ENCODE measurements around the gene HNRNPLL. TPM values are rescaled to one million over a fixed set of nuclear protein-coding genes. Genes with fewer than 3 reads are reported as not detected.

Gene HNRNPLL
- total RNA-seq: 10 to 100 TPM; 20.0 to 42.9 (median 21.9) TPM

- DNase-seq: peak; percentile 97 to 99
- H3K27ac ChIP-seq: peak within 1 kb of the TSS; percentile 94 to 98 (median 98)
- intact Hi-C loops (cut with DNase I; ENCODE audit: low total_unique reads): loop anchor here (2.0 to 5.0 kb wide), 6 partner anchors 64 to 226 kb away; partner anchors contain the start of genes ATL2, GALM and SRSF7
- TF ChIP-seq CTCF (IDR thresholded peaks at IDR 0.05 in 4 of 5, conservative IDR thresholded peaks at IDR 0.05 in 1 of 5) (no peak), POLR2A (IDR thresholded peaks at IDR 0.05) (peak; percentile 98)
- peak; percentile 86 to 88 for ATAC-seq
- peak within 1 kb of the TSS; percentile 80 to 93 (median 90) for H3K4me3 ChIP-seq
- no peaks in the 10 kb centered on the region for H3K36me3 ChIP-seq
- in situ Hi-C loops (cut with MboI; ENCODE audit: low sequenced_read_pairs in 4 of 4): loop anchor here in 2 of 4 donors (10.0 kb wide), 1 partner anchor 62 kb away; the partner anchor contains the start of gene GALM (in 2 of the 2)
- no peaks in the 10 kb centered on the region for H3K9me3 ChIP-seq
- no peaks in the 10 kb centered on the region for H3K27me3 ChIP-seq
- peaks cover 34 to 43% of the 10 kb centered on the region in 2 donors for H3K4me1 ChIP-seq
Measured at GRCh38 chr2:38602732-38603401, at the start of gene HNRNPLL. Gene HNRNPLL (minus strand): TSS chr2:38602928. CDS start chr2:38602626, 302 bp downstream.

DNA sequence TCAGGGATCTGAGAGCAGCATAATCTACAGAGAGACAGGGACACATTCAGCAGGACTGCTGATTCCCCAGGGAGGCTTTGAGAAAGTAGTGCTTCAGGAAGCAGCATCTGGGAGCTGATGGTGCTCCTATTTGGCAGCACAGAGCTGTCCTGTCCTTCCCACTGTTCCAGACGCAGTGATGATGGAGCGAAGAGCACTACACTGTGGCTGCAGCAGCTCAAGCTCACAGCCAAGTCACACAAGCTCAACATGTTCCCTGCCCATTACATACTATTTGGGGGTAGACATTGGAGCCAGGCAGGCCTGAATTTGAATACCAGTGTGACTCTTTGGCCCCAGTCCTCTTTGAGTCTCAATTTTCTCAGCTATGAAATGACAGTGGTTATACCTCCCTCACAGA lies 48.0 kb upstream of the HNRNPLL start:
- peaks cover 0 to 3% of the 10 kb centered on the region in 2 donors for H3K4me1 ChIP-seq
- no peak overlapping the region for H3K4me3 ChIP-seq
- H3K27ac ChIP-seq: peak overlapping the region in 1 of 4 donors; percentile 47
- intact Hi-C loops (cut with DNase I; ENCODE audit: low total_unique reads): no loop called here
- TF ChIP-seq CTCF (IDR thresholded peaks at IDR 0.05 in 4 of 5, conservative IDR thresholded peaks at IDR 0.05 in 1 of 5) (no peak), POLR2A (IDR thresholded peaks at IDR 0.05) (no peak)
- in situ Hi-C loops (cut with MboI; ENCODE audit: low sequenced_read_pairs in 4 of 4): no loop called here
- H3K9me3 ChIP-seq: no peaks in the 10 kb centered on the region
- DNase-seq: no peak
- no peaks in the 10 kb centered on the region for H3K36me3 ChIP-seq
- no peaks in the 10 kb centered on the region for H3K27me3 ChIP-seq
- peak in 1 of 2 donors; percentile 78 for ATAC-seq

GRCh38 chr2:38650012-38650411 lies 47.3 kb upstream of the HNRNPLL start:
- ATAC-seq: peak in 1 of 2 donors; percentile 51
- Histone ChIP-seq H3K4me1 (peaks cover 0 to 3% of the 10 kb centered on the region in 2 donors), H3K27ac (no peak overlapping the region), H3K4me3 (no peak overlapping the region), H3K27me3 (no peaks in the 10 kb centered on the region), H3K36me3 (no peaks in the 10 kb centered on the region), H3K9me3 (no peaks in the 10 kb centered on the region)
- TF ChIP-seq POLR2A (IDR thresholded peaks at IDR 0.05): no peak
- TF ChIP-seq CTCF (IDR thresholded peaks at IDR 0.05 in 4 of 5, conservative IDR thresholded peaks at IDR 0.05 in 1 of 5): no peak
- intact Hi-C loops (cut with DNase I; ENCODE audit: low total_unique reads) (no loop called here), in situ Hi-C loops (cut with MboI; ENCODE audit: low sequenced_read_pairs in 4 of 4) (no loop called here)
- DNase-seq: no peak

DNA sequence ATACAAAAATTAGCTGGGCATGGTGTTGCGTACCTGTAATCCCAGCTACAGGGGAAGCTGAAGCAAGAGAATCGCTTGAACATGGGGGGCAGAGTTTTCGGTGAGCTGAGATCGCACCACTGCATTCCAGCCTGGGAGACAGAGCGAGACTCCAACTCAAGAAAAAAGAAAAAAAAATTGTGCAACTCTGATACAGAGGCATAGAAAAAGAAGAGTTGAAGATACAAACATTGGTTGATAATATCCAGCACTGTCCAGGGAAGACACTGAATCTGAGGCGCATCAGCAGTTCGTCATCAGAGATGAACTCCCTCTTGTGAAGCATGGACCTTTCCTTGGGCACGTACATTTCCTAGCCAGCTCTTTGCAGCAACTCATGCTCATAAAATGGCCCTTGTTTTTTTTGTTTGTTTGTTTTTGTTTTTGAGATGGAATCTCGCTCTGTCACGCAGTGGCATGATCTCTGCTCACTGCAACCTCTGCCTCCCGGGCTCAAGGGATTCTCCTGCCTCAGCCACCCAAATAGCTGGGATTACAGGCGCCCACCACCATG lies 46.5 kb upstream of the HNRNPLL start:
- Histone ChIP-seq H3K9me3 (no peaks in the 10 kb centered on the region), H3K36me3 (no peaks in the 10 kb centered on the region), H3K27ac (no peak overlapping the region), H3K4me3 (no peak overlapping the region), H3K27me3 (no peaks in the 10 kb centered on the region), H3K4me1 (peaks cover 0 to 3% of the 10 kb centered on the region in 2 donors)
- ATAC-seq (no peak), DNase-seq (no peak)
- in situ Hi-C loops (cut with MboI; ENCODE audit: low sequenced_read_pairs in 4 of 4) (no loop called here), intact Hi-C loops (cut with DNase I; ENCODE audit: low total_unique reads) (no loop called here)
- no peak for TF ChIP-seq POLR2A (IDR thresholded peaks at IDR 0.05)
- no peak for TF ChIP-seq CTCF (IDR thresholded peaks at IDR 0.05 in 4 of 5, conservative IDR thresholded peaks at IDR 0.05 in 1 of 5)
